Upper lobe of left lung (tissue), 6 donors: ENCODE results near the gene BEND7. TPM values are rescaled to one million over a fixed set of nuclear protein-coding genes. Genes with fewer than 3 reads are reported as not detected.
"Not testable (repeated sequence)": the region's sequence is repeated elsewhere in the genome, so short reads cannot be mapped to it uniquely, and the experiment has no call there.

ENCODE experiments used
- ATAC-seq, 2 donors: fragments of 200-7000 bp; cut with Tn5 transposase; one replicate each; pipeline ENCODE4 v1.9.1; 2022; ENCODE audit warnings: mild to moderate bottlenecking in 2 of 2, moderate library complexity in 2 of 2; ENCODE audit not compliant: low FRiP score in 2 of 2
- DNase-seq, 2 donors: peaks; one replicate each; pipeline ENCODE4 v3.0.0-alpha.2; 2019 to 2020
- H3K27ac ChIP-seq, 4 donors: fragments of 200-600 bp; sonication (generic); one replicate each; pipeline ENCODE4 v1.5.1; 2016 to 2019
- H3K27me3 ChIP-seq, 4 donors: fragments of 200-600 bp; sonication (generic); one replicate each; pipeline ENCODE4 v1.5.1; 2017 to 2019
- H3K36me3 ChIP-seq, 4 donors: fragments of 200-600 bp; sonication (generic); one replicate each; pipeline ENCODE4 v1.5.1; 2016 to 2019
- H3K4me1 ChIP-seq, 4 donors: fragments of 200-600 bp; sonication (generic); one replicate each; pipeline ENCODE4 v1.5.1; 2018 to 2019
- H3K4me3 ChIP-seq, 4 donors: fragments of 200-600 bp; sonication (generic); one replicate each; pipeline ENCODE4 v1.5.1; 2017 to 2019; ENCODE audit warnings: mild to moderate bottlenecking in 2 of 4, moderate library complexity in 1 of 4
- H3K9me3 ChIP-seq, 4 donors: fragments of 200-600 bp; sonication (generic); one replicate each; pipeline ENCODE4 v1.5.1; 2018 to 2019
- CTCF ChIP-seq, 6 experiments: fragments of 450-650 bp in 4 of 6; fragments of 200-600 bp in 2 of 6; sonication (generic) in 2 of 6; IDR thresholded peaks; one replicate each; pipeline ENCODE4 v1.5.1; 2016 to 2019; ENCODE audit warnings: antibody characterized with exemption in 6 of 6
- EP300 ChIP-seq, 4 donors: sonication (generic); formaldehyde crosslinking; IDR thresholded peaks; one replicate each; pipeline ENCODE4 v1.5.1; 2017; ENCODE audit warnings: antibody characterized with exemption in 4 of 4, control low read depth in 2 of 4
- POLR2A ChIP-seq, 4 donors: fragments of 450-650 bp; IDR thresholded peaks; one replicate each; pipeline ENCODE4 v1.5.1; 2016 to 2017; ENCODE audit warnings: antibody characterized with exemption in 4 of 4, mild to moderate bottlenecking in 2 of 4
- POLR2AphosphoS5 ChIP-seq, 2 donors: sonication (generic); formaldehyde crosslinking; IDR thresholded peaks; one replicate each; pipeline ENCODE4 v1.5.1; 2017; ENCODE audit warnings: antibody characterized with exemption in 2 of 2
- WGBS, 2 donors: methylation state at CpG; one replicate each; pipeline ENCODE4 v1.1.5; 2017 to 2018; 5-methylcytosine and 5-hydroxymethylcytosine counted together
- total RNA-seq, 6 donors: library from RNA; depleted of rRNA in 4 of 6; stranded (reverse); fragments of >200 nt in 4 of 6; gene quantifications; one replicate each; pipeline versions ENCODE4 v1.1.0 to v1.2.1, GENCODE V29; 2016 to 2021
- donor health status: DM: no; HTN: no; CAD: no; lungs with moderate emphysema.
- donor health status: DM: no; HTN: yes; CAD: no; lungs with severe emphysema.

The BEND7 gene
- total RNA-seq, 6 donors from 2014 or later: 12.4 to 57.6 (median 26.4) TPM

- DNase-seq (no peak), ATAC-seq (no peak)
- WGBS, 2 donors: 84 to 85% methylated on average over 3 of the region's 3 CpGs
- Histone ChIP-seq H3K4me1 (no peaks in the 10 kb centered on the region), H3K27ac (no peak overlapping the region), H3K36me3 (no peaks in the 10 kb centered on the region), H3K4me3 (no peak overlapping the region), H3K27me3 (no peaks in the 10 kb centered on the region), H3K9me3 (no peaks in the 10 kb centered on the region)
- no peak for TF ChIP-seq POLR2A (IDR thresholded peaks at IDR 0.05)
- TF ChIP-seq CTCF (IDR thresholded peaks at IDR 0.05): no peak
- TF ChIP-seq POLR2AphosphoS5 (IDR thresholded peaks at IDR 0.05): no peak
- TF ChIP-seq EP300 (IDR thresholded peaks at IDR 0.05): no peak
These were observed 124.5 kb downstream of the BEND7 start for GRCh38 chr10:13404305-13404759.

GRCh38 chr10:13403426-13403825 lies 125.4 kb downstream of the BEND7 start:
- not testable (repeated sequence) for H3K27ac ChIP-seq, ATAC-seq, H3K4me1 ChIP-seq, H3K27me3 ChIP-seq, H3K9me3 ChIP-seq, H3K4me3 ChIP-seq, H3K36me3 ChIP-seq, DNase-seq
- 92 to 96% methylated on average over 7 of the region's 7 CpGs for WGBS, 2 donors

- H3K27me3 ChIP-seq: no peaks in the 10 kb centered on the region
- H3K4me3 ChIP-seq: no peak overlapping the region
- DNase-seq (no peak), ATAC-seq (no peak)
- no peaks in the 10 kb centered on the region for H3K4me1 ChIP-seq
- no peaks in the 10 kb centered on the region for H3K9me3 ChIP-seq
- H3K27ac ChIP-seq: no peak overlapping the region
- H3K36me3 ChIP-seq: no peaks in the 10 kb centered on the region
- TF ChIP-seq EP300 (IDR thresholded peaks at IDR 0.05) (no peak), POLR2A (IDR thresholded peaks at IDR 0.05) (no peak), POLR2AphosphoS5 (IDR thresholded peaks at IDR 0.05) (no peak), CTCF (IDR thresholded peaks at IDR 0.05) (no peak)
- 81% methylated on average over 8 of the region's 8 CpGs for WGBS, 2 donors
These were observed 126.8 kb downstream of the BEND7 start for GRCh38 chr10:13402021-13402420.

GRCh38 chr10:13401142-13401541 lies 127.7 kb downstream of the BEND7 start:
- 95 to 100% methylated on average over 3 of the region's 3 CpGs for WGBS, 2 donors
- no peak for DNase-seq
- H3K9me3 ChIP-seq: no peaks in the 10 kb centered on the region
- no peaks in the 10 kb centered on the region for H3K4me1 ChIP-seq
- no peak overlapping the region for H3K4me3 ChIP-seq
- H3K27me3 ChIP-seq: no peaks in the 10 kb centered on the region
- H3K27ac ChIP-seq: no peak overlapping the region
- H3K36me3 ChIP-seq: no peaks in the 10 kb centered on the region
- ATAC-seq: no peak
- TF ChIP-seq EP300 (IDR thresholded peaks at IDR 0.05) (no peak), POLR2AphosphoS5 (IDR thresholded peaks at IDR 0.05) (no peak), POLR2A (IDR thresholded peaks at IDR 0.05) (no peak), CTCF (IDR thresholded peaks at IDR 0.05) (no peak)

GRCh38 chr10:13400196-13400965 lies 128.4 kb downstream of the BEND7 start:
- ATAC-seq (no peak), DNase-seq (no peak)
- WGBS, 2 donors: 74 to 82% methylated on average over 15 of the region's 15 CpGs
- Histone ChIP-seq H3K36me3 (no peaks in the 10 kb centered on the region), H3K9me3 (no peaks in the 10 kb centered on the region), H3K27ac (no peak overlapping the region), H3K27me3 (no peaks in the 10 kb centered on the region), H3K4me3 (no peak overlapping the region), H3K4me1 (no peaks in the 10 kb centered on the region)
- TF ChIP-seq POLR2A (IDR thresholded peaks at IDR 0.05) (no peak), POLR2AphosphoS5 (IDR thresholded peaks at IDR 0.05) (no peak), CTCF (IDR thresholded peaks at IDR 0.05) (no peak), EP300 (IDR thresholded peaks at IDR 0.05) (no peak)
